Mesenchymal stem cell (in vitro differentiated cells and primary cell): ENCODE measurements around the gene ANXA9. TPM values are rescaled to one million over a fixed set of nuclear protein-coding genes. Genes with fewer than 3 reads are reported as not detected.

Experiments used
- DNase-seq: peaks from one replicate; pipeline ENCODE4 v3.0.0-alpha.2; 2013
- H2AFZ ChIP-seq: one replicate; pipeline ENCODE4 v1.6.1; 2013; ENCODE audit warnings: low read depth, mild to moderate bottlenecking, control low read depth, inconsistent platforms, low read length, moderate library complexity
- H2AK5ac ChIP-seq: 2 replicates; pipeline ENCODE4 v1.6.1; 2013; ENCODE audit warnings: low read length, moderate library complexity, mild to moderate bottlenecking, inconsistent platforms; ENCODE audit not compliant: severe bottlenecking
- H2BK120ac ChIP-seq: one replicate; pipeline ENCODE4 v1.6.1; 2013; ENCODE audit warnings: low read depth, mild to moderate bottlenecking, inconsistent platforms, low read length, moderate library complexity
- H2BK12ac ChIP-seq, 2 experiments: one replicate each; pipeline ENCODE4 v1.6.1; 2013; ENCODE audit warnings: inconsistent platforms in 2 of 2, low read length in 2 of 2, mild to moderate bottlenecking in 2 of 2, moderate library complexity in 2 of 2, control low read depth in 1 of 2
- H2BK15ac ChIP-seq: one replicate; pipeline ENCODE4 v1.6.1; 2013; ENCODE audit warnings: mild to moderate bottlenecking, low read depth, inconsistent platforms; ENCODE audit not compliant: poor library complexity, severe bottlenecking
- H2BK5ac ChIP-seq: 2 replicates; pipeline ENCODE4 v1.6.1; 2013; ENCODE audit warnings: low read depth, mild to moderate bottlenecking, low read length, control low read depth, inconsistent platforms; ENCODE audit not compliant: poor library complexity, severe bottlenecking
- H3K14ac ChIP-seq, 2 experiments: one replicate each; pipeline ENCODE4 v1.6.1; 2013; ENCODE audit warnings: inconsistent platforms in 2 of 2, low read length in 2 of 2, control low read depth in 1 of 2, mild to moderate bottlenecking in 1 of 2, moderate library complexity in 1 of 2
- H3K18ac ChIP-seq, 2 experiments: one replicate each; pipeline ENCODE4 v1.6.1; 2013; ENCODE audit warnings: inconsistent platforms in 2 of 2, low read length in 2 of 2, control low read depth in 1 of 2, low read depth in 1 of 2, mild to moderate bottlenecking in 1 of 2
- H3K23ac ChIP-seq, 2 experiments: one replicate each; pipeline ENCODE4 v1.6.1; 2013; ENCODE audit warnings: inconsistent platforms in 2 of 2, low read length in 2 of 2, mild to moderate bottlenecking in 2 of 2, moderate library complexity in 2 of 2, control low read depth in 1 of 2
- H3K27ac ChIP-seq: 2 replicates; pipeline ENCODE4 v1.5.1; 2013; ENCODE audit warnings: mild to moderate bottlenecking, moderate library complexity, low read length, control low read depth, inconsistent platforms; ENCODE audit not compliant: poor library complexity, severe bottlenecking
- H3K27me3 ChIP-seq, 2 experiments: 2 replicates each; pipeline versions ENCODE4 v1.6.1 to v1.7.0; 2013; ENCODE audit warnings: low read length in 2 of 2, mild to moderate bottlenecking in 2 of 2, moderate library complexity in 2 of 2, control low read depth in 1 of 2, inconsistent platforms in 1 of 2; ENCODE audit not compliant: control insufficient read depth in 1 of 2, insufficient read depth in 1 of 2
- H3K36me3 ChIP-seq, 2 experiments: 2 replicates each; pipeline versions ENCODE4 v1.6.1 to v1.7.0; 2013; ENCODE audit warnings: low read length in 2 of 2, control low read depth in 1 of 2, inconsistent platforms in 1 of 2, low read depth in 1 of 2, mild to moderate bottlenecking in 1 of 2; ENCODE audit not compliant: insufficient read depth in 2 of 2, control insufficient read depth in 1 of 2
- H3K4ac ChIP-seq, 2 experiments: one replicate each; pipeline ENCODE4 v1.6.1; 2013; ENCODE audit warnings: inconsistent platforms in 2 of 2, low read length in 2 of 2, mild to moderate bottlenecking in 2 of 2, moderate library complexity in 2 of 2, control low read depth in 1 of 2, low read depth in 1 of 2
- H3K4me1 ChIP-seq: 2 replicates; pipeline ENCODE4 v1.6.1; 2013; ENCODE audit warnings: low read depth, low read length, control low read depth; ENCODE audit not compliant: control insufficient read depth, insufficient read depth
- H3K4me2 ChIP-seq: 2 replicates; pipeline ENCODE4 v1.6.1; 2013; ENCODE audit warnings: low read length, mild to moderate bottlenecking, inconsistent platforms; ENCODE audit not compliant: poor library complexity, severe bottlenecking
- H3K4me3 ChIP-seq, 2 experiments: 2 replicates each; pipeline versions ENCODE4 v1.5.1 to v1.7.0; 2013; ENCODE audit warnings: low read length in 2 of 2, mild to moderate bottlenecking in 2 of 2, control low read depth in 1 of 2, low read depth in 1 of 2; ENCODE audit not compliant: insufficient read depth in 1 of 2
- H3K79me1 ChIP-seq: replicated peaks from 2 replicates; pipeline ENCODE4 v1.6.1; 2013; ENCODE audit warnings: mild to moderate bottlenecking, control low read depth, low read length, inconsistent platforms; ENCODE audit not compliant: poor library complexity, severe bottlenecking
- H3K9ac ChIP-seq: 2 replicates; pipeline ENCODE4 v1.7.0; 2013; ENCODE audit warnings: mild to moderate bottlenecking, low read length, moderate library complexity
- H3K9me3 ChIP-seq: 2 replicates; pipeline ENCODE4 v1.7.0; 2013; ENCODE audit warnings: mild to moderate bottlenecking, low read length; ENCODE audit not compliant: control insufficient read depth
- H4K8ac ChIP-seq: one replicate; pipeline ENCODE4 v1.6.1; 2013; ENCODE audit warnings: inconsistent platforms, mild to moderate bottlenecking, low read length, moderate library complexity
- H4K91ac ChIP-seq: one replicate; pipeline ENCODE4 v1.6.1; 2013; ENCODE audit warnings: mild to moderate bottlenecking, low read length, inconsistent platforms
- WGBS: methylation state at CpG from one replicate; pipeline ENCODE4 v1.1.7; 2013; ENCODE audit warnings: mixed read lengths; 5-methylcytosine and 5-hydroxymethylcytosine counted together
- small RNA-seq: library from polyadenylated mRNA; stranded (forward); fragments of <200 nt; extraction: miRNeasy Mini kit (QIAGEN cat#:217004); gene quantifications from one replicate; pipeline ENCODE3, GENCODE V24; 2013; ENCODE audit warnings: low read depth

ANXA9 gene

GRCh38 chr1:151037032-151037431 is 54.9 kb downstream of the ANXA9 start:
- no peak overlapping the region for H2BK120ac ChIP-seq
- H3K9ac ChIP-seq = no peak overlapping the region
- H4K8ac ChIP-seq = no peak overlapping the region
- H2BK12ac ChIP-seq = no peak overlapping the region
- peaks cover 2% of the 10 kb centered on the region for H3K79me1 ChIP-seq
- H2BK15ac ChIP-seq = no peak overlapping the region
- no peaks in the 10 kb centered on the region for H3K27me3 ChIP-seq
- H3K23ac ChIP-seq = no peak overlapping the region
- H3K27ac ChIP-seq = no peak overlapping the region
- H3K36me3 ChIP-seq = peaks cover 21 to 27% of the 10 kb centered on the region in 2 experiments
- no peak for DNase-seq
- H3K18ac ChIP-seq = no peak overlapping the region
- no peak overlapping the region for H2BK5ac ChIP-seq
- no peak overlapping the region for H3K4me3 ChIP-seq
- H3K4me2 ChIP-seq = no peak overlapping the region
- H2AK5ac ChIP-seq = no peak overlapping the region
- no peak overlapping the region for H4K91ac ChIP-seq
- H3K4me1 ChIP-seq = no peaks in the 10 kb centered on the region
- no peak overlapping the region for H2AFZ ChIP-seq
- no peak overlapping the region for H3K14ac ChIP-seq
- WGBS = 83% methylated on average over 5 of the region's 6 CpGs
- H3K4ac ChIP-seq = no peak overlapping the region
- no peaks in the 10 kb centered on the region for H3K9me3 ChIP-seq

DNA sequence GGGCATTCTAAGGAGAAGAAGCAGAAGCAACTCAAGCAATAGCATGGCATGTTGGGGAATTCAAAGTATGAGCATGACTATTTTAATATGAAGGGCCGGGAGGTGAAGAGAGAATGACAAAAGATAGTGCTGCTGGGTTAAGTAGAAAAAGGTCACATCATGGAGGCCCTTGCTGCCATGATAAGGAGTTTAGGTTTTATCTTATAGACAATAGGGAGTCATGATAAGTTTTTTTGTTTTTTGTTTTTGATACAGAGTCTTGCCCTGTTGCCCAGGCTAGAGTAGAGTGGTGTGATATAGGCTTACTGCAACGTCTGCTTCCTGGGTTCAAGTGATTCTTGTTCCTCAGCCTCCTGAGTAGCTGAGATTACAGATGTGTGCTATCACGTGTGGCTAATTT is 57.4 kb downstream of the ANXA9 start:
- 86% methylated on average over 3 of the region's 3 CpGs for WGBS

DNA sequence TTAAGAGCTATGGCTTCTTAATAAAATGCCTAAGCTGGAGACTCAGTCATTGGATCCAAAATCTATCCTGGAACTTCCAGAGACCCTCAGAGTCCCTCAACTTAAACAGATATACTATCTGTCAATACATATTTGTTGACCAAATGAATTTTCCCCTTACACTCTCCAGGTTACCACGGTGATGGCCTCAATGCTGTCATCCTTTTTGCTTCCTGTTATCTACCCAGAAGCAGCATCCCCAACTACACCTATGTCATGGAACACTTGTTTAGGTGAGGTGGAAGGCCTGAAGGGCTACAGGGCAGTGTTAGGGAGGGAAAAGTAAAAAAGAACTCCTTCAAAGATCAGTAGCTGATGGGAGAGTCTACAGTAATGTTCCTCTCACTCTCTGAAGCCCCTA is 61.1 kb downstream of the ANXA9 start:
- Histone ChIP-seq H3K79me1 (no peaks in the 10 kb centered on the region), H2BK5ac (no peak overlapping the region), H3K27ac (no peak overlapping the region), H3K14ac (no peak overlapping the region), H4K8ac (no peak overlapping the region), H4K91ac (no peak overlapping the region), H3K4me1 (peaks cover under 1% of the 10 kb centered on the region), H3K18ac (no peak overlapping the region), H2BK12ac (no peak overlapping the region), H2BK120ac (no peak overlapping the region), H3K4ac (no peak overlapping the region), H3K23ac (no peak overlapping the region), H3K36me3 (peaks cover 0 to 4% of the 10 kb centered on the region in 2 experiments), H2AFZ (no peak overlapping the region), H3K4me2 (no peak overlapping the region), H3K27me3 (no peaks in the 10 kb centered on the region), H3K9me3 (no peaks in the 10 kb centered on the region), H3K9ac (no peak overlapping the region), H3K4me3 (no peak overlapping the region), H2AK5ac (no peak overlapping the region), H2BK15ac (no peak overlapping the region)
- 100% methylated on average over 1 of the region's 1 CpG for WGBS
- no peak for DNase-seq

More for the DNA sequence above, 57.4 kb downstream of the ANXA9 start:
- H3K9me3 ChIP-seq = no peaks in the 10 kb centered on the region
- H3K79me1 ChIP-seq = peaks cover 2% of the 10 kb centered on the region
- no peak overlapping the region for H3K27ac ChIP-seq
- no peaks in the 10 kb centered on the region for H3K27me3 ChIP-seq
- H3K4ac ChIP-seq = no peak overlapping the region
- no peaks in the 10 kb centered on the region for H3K4me1 ChIP-seq
- peaks cover 11 to 17% of the 10 kb centered on the region in 2 experiments for H3K36me3 ChIP-seq
- H3K4me2 ChIP-seq = no peak overlapping the region
- no peak overlapping the region for H2AK5ac ChIP-seq
- no peak overlapping the region for H2BK12ac ChIP-seq
- H2AFZ ChIP-seq = no peak overlapping the region
- no peak overlapping the region for H2BK15ac ChIP-seq
- no peak overlapping the region for H2BK120ac ChIP-seq
- no peak overlapping the region for H3K4me3 ChIP-seq
- DNase-seq = no peak
- no peak overlapping the region for H2BK5ac ChIP-seq
- no peak overlapping the region for H4K91ac ChIP-seq
- no peak overlapping the region for H3K14ac ChIP-seq
- H4K8ac ChIP-seq = no peak overlapping the region
- no peak overlapping the region for H3K18ac ChIP-seq
- no peak overlapping the region for H3K23ac ChIP-seq
- no peak overlapping the region for H3K9ac ChIP-seq

Small RNA genes lying within 50 kb of the gene (small RNA-seq; reads per million reads assigned to genes)
- gene RNU6-884P = not detected
